WTC11 (cell line): ENCODE results near the gene RHCG. TPM values are rescaled to one million over a fixed set of nuclear protein-coding genes. Genes with fewer than 3 reads are reported as not detected.
A peak's percentile ranks its signal among the peaks of the same experiment; 100 is the strongest.

Experiments
- ATAC-seq: fragments of 200-7000 bp; cut with Tn5 transposase; 2 replicates; pipeline ENCODE4 v1.10.0; 2021; ENCODE audit warnings: mild to moderate bottlenecking, moderate library complexity
- CTCF ChIA-PET: fragments of 300-600 bp; sonication (Branson Sonifier 250); formaldehyde crosslinking; loops from one replicate; lab custom pipeline; 2021; ENCODE audit warnings: antibody characterized with exemption; lab: Charles Lee
- POLR2A ChIA-PET: fragments of 350-600 bp; sonication (Branson Sonifier 250); formaldehyde crosslinking; loops from one replicate; lab custom pipeline; 2021; ENCODE audit warnings: antibody characterized with exemption; lab: Charles Lee
- DNase-seq: peaks from one replicate; pipeline ENCODE4 v3.0.0; 2021; ENCODE audit warnings: low spot score
- H3K27ac Mint-ChIP-seq: 2 replicates; pipeline ENCODE4 v1.8.0; 2021; ENCODE audit warnings: mixed read lengths
- H3K27me3 Mint-ChIP-seq: 2 replicates; pipeline ENCODE4 v1.8.0; 2021; ENCODE audit warnings: low read depth, mild to moderate bottlenecking, moderate library complexity, mixed read lengths
- H3K36me3 Mint-ChIP-seq: 2 replicates; pipeline ENCODE4 v1.8.0; 2021; ENCODE audit warnings: mixed read lengths
- H3K4me1 Mint-ChIP-seq: 2 replicates; pipeline ENCODE4 v1.8.0; 2022; ENCODE audit warnings: mixed read lengths
- H3K4me3 Mint-ChIP-seq: 2 replicates; pipeline ENCODE4 v1.8.0; 2021; ENCODE audit warnings: mild to moderate bottlenecking, moderate library complexity, mixed read lengths
- H3K9me3 Mint-ChIP-seq: 2 replicates; pipeline ENCODE4 v1.8.0; 2021; ENCODE audit warnings: mixed read lengths
- CREB1 ChIP-seq: sonication (generic); formaldehyde crosslinking; IDR thresholded peaks from 2 replicates; pipeline ENCODE4 v1.8.0; 2023; ENCODE audit warnings: mild to moderate bottlenecking, missing genetic modification reagents
- ELF4 ChIP-seq: sonication (generic); formaldehyde crosslinking; IDR thresholded peaks from 2 replicates; pipeline ENCODE4 v1.8.1; 2022; ENCODE audit warnings: low read depth, mild to moderate bottlenecking, moderate library complexity, missing genetic modification reagents
- ESRRA ChIP-seq: sonication (generic); formaldehyde crosslinking; IDR thresholded peaks from 2 replicates; pipeline ENCODE4 v1.8.1; 2022; ENCODE audit warnings: mild to moderate bottlenecking, missing genetic modification reagents, borderline replicate concordance
- ETV6 ChIP-seq: sonication (generic); formaldehyde crosslinking; IDR thresholded peaks from 2 replicates; pipeline ENCODE4 v1.8.1; 2022; ENCODE audit warnings: mild to moderate bottlenecking, missing genetic modification reagents
- FOXJ3 ChIP-seq: sonication (generic); formaldehyde crosslinking; IDR thresholded peaks from 2 replicates; pipeline ENCODE4 v1.9.0; 2021; ENCODE audit warnings: missing genetic modification reagents, mild to moderate bottlenecking, borderline replicate concordance
- GRHL2 ChIP-seq: fragments of 250-450 bp; sonication (Bioruptor Pico); IDR thresholded peaks from 2 replicates; pipeline ENCODE4 v1.8.0; 2022; ENCODE audit warnings: mild to moderate bottlenecking, moderate library complexity; ENCODE audit not compliant: insufficient replicate concordance, severe bottlenecking
- HMGA2 ChIP-seq: fragments of 250-450 bp; sonication (Bioruptor Pico); IDR thresholded peaks from 2 replicates; pipeline ENCODE4 v1.4.0; 2021; ENCODE audit warnings: mild to moderate bottlenecking, moderate library complexity
- JAZF1 ChIP-seq: fragments of 250-450 bp; sonication (Bioruptor Pico); IDR thresholded peaks from 2 replicates; pipeline ENCODE4 v1.9.0; 2021; ENCODE audit warnings: moderate library complexity, mild to moderate bottlenecking, inconsistent platforms
- NFYB ChIP-seq: sonication (generic); formaldehyde crosslinking; conservative IDR thresholded peaks from 2 replicates; pipeline ENCODE4 v1.8.0; 2022; ENCODE audit warnings: low read depth, missing genetic modification reagents
- RELA ChIP-seq: sonication (generic); formaldehyde crosslinking; IDR thresholded peaks from 2 replicates; pipeline ENCODE4 v1.8.1; 2022; ENCODE audit warnings: missing genetic modification reagents, mild to moderate bottlenecking, borderline replicate concordance
- RORB ChIP-seq: fragments of 250-450 bp; sonication (Bioruptor Pico); IDR thresholded peaks from 2 replicates; pipeline ENCODE4 v1.9.0; 2021; ENCODE audit warnings: mild to moderate bottlenecking
- SOX15 ChIP-seq: fragments of 250-450 bp; sonication (Bioruptor Pico); IDR thresholded peaks from 2 replicates; pipeline ENCODE4 v1.9.0; 2021; ENCODE audit warnings: mild to moderate bottlenecking
- TEAD1 ChIP-seq: sonication (generic); formaldehyde crosslinking; IDR thresholded peaks from 2 replicates; pipeline ENCODE4 v1.8.0; 2022; ENCODE audit warnings: mild to moderate bottlenecking, missing genetic modification reagents
- TEAD4 ChIP-seq: sonication (generic); formaldehyde crosslinking; IDR thresholded peaks from 2 replicates; pipeline ENCODE4 v1.8.0; 2022; ENCODE audit warnings: mild to moderate bottlenecking, missing genetic modification reagents
- TP53 ChIP-seq: sonication (generic); formaldehyde crosslinking; IDR thresholded peaks from 2 replicates; pipeline ENCODE4 v1.8.1; 2023; ENCODE audit warnings: mild to moderate bottlenecking, missing genetic modification reagents
- ZNF121 ChIP-seq: sonication (generic); formaldehyde crosslinking; IDR thresholded peaks from 2 replicates; pipeline ENCODE4 v1.8.0; 2023; ENCODE audit warnings: missing genetic modification reagents
- ZNF232 ChIP-seq: sonication (generic); formaldehyde crosslinking; IDR thresholded peaks from 2 replicates; pipeline ENCODE4 v1.8.0; 2022; ENCODE audit warnings: mild to moderate bottlenecking, missing genetic modification reagents
- ZNF396 ChIP-seq: fragments of 250-450 bp; sonication (Bioruptor Pico); IDR thresholded peaks from 2 replicates; pipeline ENCODE4 v1.8.0; 2021; ENCODE audit warnings: mild to moderate bottlenecking, moderate library complexity, borderline replicate concordance
- ZNF416 ChIP-seq: fragments of 250-450 bp; sonication (Bioruptor Pico); IDR thresholded peaks from 2 replicates; pipeline ENCODE4 v1.9.0; 2021; ENCODE audit warnings: mild to moderate bottlenecking, inconsistent platforms
- total RNA-seq: library from RNA; stranded (reverse); gene quantifications from 3 replicates; pipeline ENCODE4 v1.2.3, GENCODE V29; 2021
- TF ChIP-seq, protein P1 (sequence below): sonication (generic); formaldehyde crosslinking; IDR thresholded peaks from 2 replicates; pipeline ENCODE4 v1.8.0; 2023; ENCODE audit warnings: mild to moderate bottlenecking, missing genetic modification reagents
- TF ChIP-seq, protein P2 (sequence below): sonication (generic); formaldehyde crosslinking; IDR thresholded peaks from 2 replicates; pipeline ENCODE4 v1.8.1; 2023; ENCODE audit warnings: mild to moderate bottlenecking, missing genetic modification reagents
- TF ChIP-seq, protein P3 (sequence below): fragments of 250-450 bp; sonication (Bioruptor Pico); IDR thresholded peaks from 2 replicates; pipeline ENCODE4 v1.9.0; 2021; ENCODE audit warnings: mild to moderate bottlenecking
- TF ChIP-seq, protein P4 (sequence below): sonication (generic); formaldehyde crosslinking; IDR thresholded peaks from 2 replicates; pipeline ENCODE4 v1.8.0; 2022; ENCODE audit warnings: mild to moderate bottlenecking, missing genetic modification reagents
- TF ChIP-seq, protein P5 (sequence below): sonication (generic); formaldehyde crosslinking; IDR thresholded peaks from 2 replicates; pipeline ENCODE4 v1.8.1; 2023; ENCODE audit warnings: mild to moderate bottlenecking, missing genetic modification reagents, moderate library complexity
- TF ChIP-seq, protein P6 (sequence below): sonication (generic); formaldehyde crosslinking; IDR thresholded peaks from 2 replicates; pipeline ENCODE4 v1.8.0; 2022; ENCODE audit warnings: mild to moderate bottlenecking, missing genetic modification reagents
- TF ChIP-seq, protein P7 (sequence below): sonication (generic); formaldehyde crosslinking; IDR thresholded peaks from 2 replicates; pipeline ENCODE4 v1.8.1; 2023; ENCODE audit warnings: mild to moderate bottlenecking, missing genetic modification reagents, moderate library complexity

The RHCG gene
- total RNA-seq, 1 experiment from 2014 or later = 0.31 TPM

DNA sequence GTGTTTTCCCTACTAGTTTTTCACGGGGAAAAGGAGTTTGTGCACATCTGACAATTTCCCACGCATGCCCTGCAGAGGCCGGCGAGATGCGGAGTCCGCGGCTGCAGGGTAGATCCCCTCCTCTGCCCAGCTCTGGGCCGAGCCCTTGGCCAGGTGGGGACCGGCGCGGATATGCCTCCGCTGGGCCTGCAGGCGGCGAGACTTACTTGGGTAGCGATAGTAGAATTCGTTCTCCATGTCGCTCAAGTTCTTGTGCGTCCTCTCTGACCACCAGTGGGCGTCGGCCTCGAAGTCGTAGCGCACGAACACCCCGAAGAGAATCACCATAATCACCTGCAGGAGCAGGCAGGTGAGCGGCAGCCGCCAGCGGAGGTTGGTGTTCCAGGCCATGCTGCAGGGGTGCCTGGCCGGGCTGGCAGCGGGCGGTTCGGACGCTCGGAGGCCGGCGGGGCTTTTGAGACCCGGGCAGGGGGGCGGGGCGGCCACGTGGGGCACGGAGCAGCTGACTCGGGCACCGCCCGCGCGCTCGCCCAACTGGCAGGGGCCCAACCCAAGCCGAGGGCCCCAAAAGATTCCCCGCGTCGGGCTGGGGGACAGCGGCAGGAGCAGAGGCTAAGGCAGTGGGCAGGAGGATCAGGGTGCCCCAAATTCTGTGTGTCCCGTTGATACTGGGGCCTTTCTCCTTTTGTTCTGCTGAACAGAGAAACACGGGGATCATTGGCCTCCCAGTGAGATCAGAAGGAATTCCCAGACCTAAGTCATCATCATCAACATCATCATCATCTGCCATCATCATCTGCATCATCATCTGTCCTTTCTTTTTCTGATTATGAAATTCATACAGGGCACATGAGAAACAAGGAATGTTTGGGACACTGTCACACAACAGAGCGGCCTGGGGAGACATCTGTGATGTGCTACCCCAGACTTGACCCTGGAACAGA, at the start of gene RHCG (continued):
- TF ChIP-seq, protein P1, sequence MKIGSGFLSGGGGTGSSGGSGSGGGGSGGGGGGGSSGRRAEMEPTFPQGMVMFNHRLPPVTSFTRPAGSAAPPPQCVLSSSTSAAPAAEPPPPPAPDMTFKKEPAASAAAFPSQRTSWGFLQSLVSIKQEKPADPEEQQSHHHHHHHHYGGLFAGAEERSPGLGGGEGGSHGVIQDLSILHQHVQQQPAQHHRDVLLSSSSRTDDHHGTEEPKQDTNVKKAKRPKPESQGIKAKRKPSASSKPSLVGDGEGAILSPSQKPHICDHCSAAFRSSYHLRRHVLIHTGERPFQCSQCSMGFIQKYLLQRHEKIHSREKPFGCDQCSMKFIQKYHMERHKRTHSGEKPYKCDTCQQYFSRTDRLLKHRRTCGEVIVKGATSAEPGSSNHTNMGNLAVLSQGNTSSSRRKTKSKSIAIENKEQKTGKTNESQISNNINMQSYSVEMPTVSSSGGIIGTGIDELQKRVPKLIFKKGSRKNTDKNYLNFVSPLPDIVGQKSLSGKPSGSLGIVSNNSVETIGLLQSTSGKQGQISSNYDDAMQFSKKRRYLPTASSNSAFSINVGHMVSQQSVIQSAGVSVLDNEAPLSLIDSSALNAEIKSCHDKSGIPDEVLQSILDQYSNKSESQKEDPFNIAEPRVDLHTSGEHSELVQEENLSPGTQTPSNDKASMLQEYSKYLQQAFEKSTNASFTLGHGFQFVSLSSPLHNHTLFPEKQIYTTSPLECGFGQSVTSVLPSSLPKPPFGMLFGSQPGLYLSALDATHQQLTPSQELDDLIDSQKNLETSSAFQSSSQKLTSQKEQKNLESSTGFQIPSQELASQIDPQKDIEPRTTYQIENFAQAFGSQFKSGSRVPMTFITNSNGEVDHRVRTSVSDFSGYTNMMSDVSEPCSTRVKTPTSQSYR (CRISPR knock-in tag) = no peak
- TF ChIP-seq, protein P2, sequence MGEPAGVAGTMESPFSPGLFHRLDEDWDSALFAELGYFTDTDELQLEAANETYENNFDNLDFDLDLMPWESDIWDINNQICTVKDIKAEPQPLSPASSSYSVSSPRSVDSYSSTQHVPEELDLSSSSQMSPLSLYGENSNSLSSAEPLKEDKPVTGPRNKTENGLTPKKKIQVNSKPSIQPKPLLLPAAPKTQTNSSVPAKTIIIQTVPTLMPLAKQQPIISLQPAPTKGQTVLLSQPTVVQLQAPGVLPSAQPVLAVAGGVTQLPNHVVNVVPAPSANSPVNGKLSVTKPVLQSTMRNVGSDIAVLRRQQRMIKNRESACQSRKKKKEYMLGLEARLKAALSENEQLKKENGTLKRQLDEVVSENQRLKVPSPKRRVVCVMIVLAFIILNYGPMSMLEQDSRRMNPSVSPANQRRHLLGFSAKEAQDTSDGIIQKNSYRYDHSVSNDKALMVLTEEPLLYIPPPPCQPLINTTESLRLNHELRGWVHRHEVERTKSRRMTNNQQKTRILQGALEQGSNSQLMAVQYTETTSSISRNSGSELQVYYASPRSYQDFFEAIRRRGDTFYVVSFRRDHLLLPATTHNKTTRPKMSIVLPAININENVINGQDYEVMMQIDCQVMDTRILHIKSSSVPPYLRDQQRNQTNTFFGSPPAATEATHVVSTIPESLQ (CRISPR knock-in tag) = no peak
- no peak for TF ChIP-seq CREB1 (CRISPR knock-in tag)
- TF ChIP-seq JAZF1 = no peak
- no peak for TF ChIP-seq FOXJ3 (CRISPR knock-in tag)
- TF ChIP-seq, protein P3, sequence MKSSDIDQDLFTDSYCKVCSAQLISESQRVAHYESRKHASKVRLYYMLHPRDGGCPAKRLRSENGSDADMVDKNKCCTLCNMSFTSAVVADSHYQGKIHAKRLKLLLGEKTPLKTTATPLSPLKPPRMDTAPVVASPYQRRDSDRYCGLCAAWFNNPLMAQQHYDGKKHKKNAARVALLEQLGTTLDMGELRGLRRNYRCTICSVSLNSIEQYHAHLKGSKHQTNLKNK (CRISPR knock-in tag) = no peak
- TF ChIP-seq, protein P4, sequence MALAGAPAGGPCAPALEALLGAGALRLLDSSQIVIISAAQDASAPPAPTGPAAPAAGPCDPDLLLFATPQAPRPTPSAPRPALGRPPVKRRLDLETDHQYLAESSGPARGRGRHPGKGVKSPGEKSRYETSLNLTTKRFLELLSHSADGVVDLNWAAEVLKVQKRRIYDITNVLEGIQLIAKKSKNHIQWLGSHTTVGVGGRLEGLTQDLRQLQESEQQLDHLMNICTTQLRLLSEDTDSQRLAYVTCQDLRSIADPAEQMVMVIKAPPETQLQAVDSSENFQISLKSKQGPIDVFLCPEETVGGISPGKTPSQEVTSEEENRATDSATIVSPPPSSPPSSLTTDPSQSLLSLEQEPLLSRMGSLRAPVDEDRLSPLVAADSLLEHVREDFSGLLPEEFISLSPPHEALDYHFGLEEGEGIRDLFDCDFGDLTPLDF (CRISPR knock-in tag) = no peak
- TF ChIP-seq ZNF232 (CRISPR knock-in tag) = no peak
- TF ChIP-seq SOX15 (CRISPR knock-in tag) = no peak
- no peak for TF ChIP-seq GRHL2 (CRISPR knock-in tag)
- TF ChIP-seq RORB = no peak
- TF ChIP-seq TEAD1 (CRISPR knock-in tag) = no peak
- TF ChIP-seq ESRRA (CRISPR knock-in tag) = no peak
- no peak for TF ChIP-seq ZNF121
- TF ChIP-seq ELF4 (CRISPR knock-in tag) = no peak
- no peak for TF ChIP-seq RELA (CRISPR knock-in tag)
- TF ChIP-seq, protein P5, sequence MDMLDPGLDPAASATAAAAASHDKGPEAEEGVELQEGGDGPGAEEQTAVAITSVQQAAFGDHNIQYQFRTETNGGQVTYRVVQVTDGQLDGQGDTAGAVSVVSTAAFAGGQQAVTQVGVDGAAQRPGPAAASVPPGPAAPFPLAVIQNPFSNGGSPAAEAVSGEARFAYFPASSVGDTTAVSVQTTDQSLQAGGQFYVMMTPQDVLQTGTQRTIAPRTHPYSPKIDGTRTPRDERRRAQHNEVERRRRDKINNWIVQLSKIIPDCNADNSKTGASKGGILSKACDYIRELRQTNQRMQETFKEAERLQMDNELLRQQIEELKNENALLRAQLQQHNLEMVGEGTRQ = peak; percentile 85
- TF ChIP-seq HMGA2 = no peak
- no peak for TF ChIP-seq ZNF416 (CRISPR knock-in tag)

DNA sequence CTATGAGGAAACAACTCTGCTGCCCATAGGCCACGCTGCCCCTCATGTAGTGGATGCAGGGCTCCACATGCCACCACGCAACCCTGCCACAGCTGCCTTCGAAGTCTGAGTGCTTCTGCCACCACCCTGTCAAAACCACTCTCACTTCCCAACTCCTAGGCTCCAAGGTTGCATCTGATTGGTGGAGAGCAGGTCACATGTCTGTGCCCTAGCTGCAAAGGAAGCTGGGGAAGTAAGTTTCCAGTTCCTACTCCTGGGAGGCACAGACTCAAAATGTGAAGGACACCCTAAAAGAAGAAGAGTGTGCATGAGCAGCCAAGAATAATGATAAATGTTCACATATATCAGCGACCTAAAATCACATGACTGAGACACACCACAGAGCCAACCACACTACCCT, 47.0 kb upstream of the RHCG start:
- CTCF ChIA-PET = interaction anchor here (1.1 kb wide), 1 partner anchor 51 kb away, joined by 5 read pairs; no protein-coding TSS in a partner anchor
- ATAC-seq = no peak
- H3K27ac Mint-ChIP-seq = no peak overlapping the region
- POLR2A ChIA-PET = no interaction called here
- peaks cover 16% of the 10 kb centered on the region for H3K9me3 Mint-ChIP-seq
- no peaks in the 10 kb centered on the region for H3K4me1 Mint-ChIP-seq
- H3K4me3 Mint-ChIP-seq = no peak overlapping the region
- TF ChIP-seq, protein P6, sequence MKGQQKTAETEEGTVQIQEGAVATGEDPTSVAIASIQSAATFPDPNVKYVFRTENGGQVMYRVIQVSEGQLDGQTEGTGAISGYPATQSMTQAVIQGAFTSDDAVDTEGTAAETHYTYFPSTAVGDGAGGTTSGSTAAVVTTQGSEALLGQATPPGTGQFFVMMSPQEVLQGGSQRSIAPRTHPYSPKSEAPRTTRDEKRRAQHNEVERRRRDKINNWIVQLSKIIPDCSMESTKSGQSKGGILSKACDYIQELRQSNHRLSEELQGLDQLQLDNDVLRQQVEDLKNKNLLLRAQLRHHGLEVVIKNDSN (CRISPR knock-in tag) = peak; percentile 60; the same call in 1 of the 2 replicates
- TF ChIP-seq, protein P5 = peak; percentile 76
- TF ChIP-seq ZNF396 = no peak
- TF ChIP-seq, protein P7, sequence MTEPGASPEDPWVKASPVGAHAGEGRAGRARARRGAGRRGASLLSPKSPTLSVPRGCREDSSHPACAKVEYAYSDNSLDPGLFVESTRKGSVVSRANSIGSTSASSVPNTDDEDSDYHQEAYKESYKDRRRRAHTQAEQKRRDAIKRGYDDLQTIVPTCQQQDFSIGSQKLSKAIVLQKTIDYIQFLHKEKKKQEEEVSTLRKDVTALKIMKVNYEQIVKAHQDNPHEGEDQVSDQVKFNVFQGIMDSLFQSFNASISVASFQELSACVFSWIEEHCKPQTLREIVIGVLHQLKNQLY (CRISPR knock-in tag) = no peak
- no peak for TF ChIP-seq TEAD4 (CRISPR knock-in tag)
- TF ChIP-seq ETV6 (CRISPR knock-in tag) = no peak
- no peak for TF ChIP-seq TP53 (CRISPR knock-in tag)
- TF ChIP-seq NFYB (CRISPR knock-in tag) = peak; percentile 22; the same call in 1 of the 2 replicates
- H3K36me3 Mint-ChIP-seq = no peaks in the 10 kb centered on the region
- H3K27me3 Mint-ChIP-seq = peaks cover 17% of the 10 kb centered on the region
- DNase-seq = no peak
